Inflammatory macrophage treated with lipopolysaccharide for 4 hours (primary cell): ENCODE measurements around the gene UGT1A7.

Experiments
- DNase-seq: peaks from one replicate; pipeline ENCODE4 v3.0.0-alpha.2; 2020

The UGT1A7 gene

GRCh38 chr2:233819884-233820773 is 138.4 kb downstream of the UGT1A7 start:
- no peak for DNase-seq

GRCh38 chr2:233820774-233821105 is 139.0 kb downstream of the UGT1A7 start:
- DNase-seq, result no peak

DNA sequence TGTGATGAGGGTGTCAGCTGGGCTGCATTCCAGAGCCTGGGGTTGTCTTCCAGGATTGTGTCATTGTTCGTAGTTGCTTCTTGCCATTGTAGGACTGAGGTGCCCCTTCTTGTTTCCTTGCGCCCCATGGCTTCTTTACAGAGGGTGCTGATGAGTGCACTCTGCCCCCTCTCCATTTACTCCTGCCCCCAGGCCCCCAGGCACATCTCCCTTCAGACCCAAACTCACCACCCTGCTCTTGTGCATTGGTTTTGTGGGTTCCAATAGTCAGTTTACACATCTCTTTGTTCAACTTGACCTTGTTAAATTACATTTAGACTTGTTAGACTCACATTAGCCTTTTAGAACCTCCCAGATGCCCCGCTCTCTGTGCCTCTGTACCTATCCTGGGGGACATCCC is 139.5 kb downstream of the UGT1A7 start:
- DNase-seq, result no peak

DNA sequence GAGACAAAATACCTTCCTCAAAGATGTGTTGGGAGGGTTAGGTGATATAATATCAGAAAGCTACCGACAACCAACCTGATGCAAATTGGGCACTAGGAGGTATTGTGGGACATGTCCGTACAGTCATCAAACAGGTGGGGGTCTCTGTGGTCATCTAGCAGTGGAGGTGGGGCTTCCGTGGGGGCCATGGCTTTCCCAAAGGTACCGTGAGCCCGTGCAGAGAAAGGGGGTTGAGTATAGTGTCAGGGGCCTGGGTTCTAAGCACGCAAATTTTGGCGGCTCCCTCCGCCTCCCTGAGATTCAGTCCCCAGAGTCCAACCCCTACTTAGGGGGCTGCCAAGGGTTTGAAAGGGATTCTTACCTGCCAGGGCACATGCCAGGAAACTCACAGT is 140.0 kb downstream of the UGT1A7 start:
- no peak for DNase-seq

DNA sequence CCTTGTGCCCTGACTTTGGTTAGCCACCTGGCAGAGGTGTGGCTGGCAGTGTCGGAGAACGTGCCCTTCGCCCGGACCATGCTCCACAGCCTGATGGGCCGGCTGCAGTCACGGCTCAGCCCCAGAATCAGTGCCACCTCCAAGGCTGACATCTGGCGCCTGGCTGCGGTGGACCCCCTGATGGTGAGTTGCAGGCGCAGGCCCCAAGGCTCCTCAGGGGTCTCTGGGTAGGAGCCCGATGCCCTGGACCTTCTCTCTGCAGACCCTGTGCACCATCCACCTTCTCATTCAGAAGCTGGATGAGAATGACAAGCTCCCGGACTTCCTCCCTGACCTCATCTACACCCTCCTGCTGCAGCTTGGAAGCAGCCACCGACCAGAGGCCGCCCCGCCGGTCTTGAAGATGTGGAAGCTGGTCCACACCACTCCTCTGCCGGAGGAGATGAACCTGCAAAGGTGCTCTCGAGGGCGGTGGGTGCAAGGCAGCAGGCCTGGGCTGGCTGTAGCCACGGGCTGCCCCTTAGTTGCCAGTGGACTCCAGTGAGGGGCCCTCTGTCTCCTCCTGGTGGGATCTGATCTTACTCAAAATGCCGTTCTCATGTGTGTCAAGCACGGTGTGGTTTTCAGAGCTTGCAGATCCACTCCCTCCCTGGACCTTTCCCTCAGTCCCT is 140.5 kb downstream of the UGT1A7 start:
- DNase-seq, result no peak
